Measurements from ENCODE around the gene GBE1. TPM values are rescaled to one million over a fixed set of nuclear protein-coding genes. Genes with fewer than 3 reads are reported as not detected.

Gene GBE1
- polyA plus RNA-seq, 1 donor (not counting 4 experiments of a cell fraction or from before 2014, with no cell fraction given): 30.2 TPM

DNA sequence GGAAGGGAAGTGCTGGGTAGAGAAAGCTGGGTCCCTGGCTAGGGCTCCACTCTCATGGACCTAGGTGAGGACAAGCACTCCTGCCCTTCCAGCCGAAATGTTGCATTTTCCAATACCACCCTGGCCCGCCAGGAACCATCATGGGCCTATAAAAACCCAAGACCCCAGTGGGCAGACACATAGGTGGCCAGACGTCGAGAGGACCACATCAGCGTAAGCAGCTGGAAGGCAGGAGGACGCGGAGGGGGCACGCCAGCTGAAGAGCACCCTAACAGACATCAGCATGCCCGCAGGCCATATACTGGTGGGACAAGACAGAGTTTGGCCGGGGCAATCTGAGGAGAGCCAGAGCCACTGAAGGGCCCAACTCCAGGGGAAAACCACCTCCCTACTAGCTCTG, 98.3 kb downstream of the GBE1 start:
- H3K79me2 ChIP-seq (ENCODE audit: control insufficient read depth, insufficient read depth, low read length): no peaks in the 10 kb centered on the region
- dilution Hi-C loops (cut with MboI; ENCODE audit: extremely low pct_ligation_motif_present, low sequenced_read_pairs): no loop called here

DNA sequence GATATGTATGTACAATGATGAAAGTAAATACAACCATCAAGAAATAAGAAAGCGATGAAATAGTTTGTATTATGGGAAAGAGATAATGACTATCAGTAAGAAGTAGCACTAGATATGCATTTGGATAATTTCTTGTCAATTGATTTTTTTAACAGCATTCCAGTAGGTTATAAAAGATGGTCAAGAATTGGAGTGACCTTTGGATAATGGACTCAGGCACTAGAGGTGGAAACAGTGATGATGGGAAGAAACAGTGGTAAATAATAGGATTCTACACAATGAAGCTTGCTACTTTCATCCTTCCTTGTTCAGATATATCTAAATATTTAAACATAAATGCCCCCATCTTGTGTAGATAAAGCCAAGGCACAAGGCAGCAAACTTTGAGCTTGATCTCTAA, 101.4 kb downstream of the GBE1 start:
- no peak for DNase-seq (ENCODE audit: low read depth, low spot score)
- Histone ChIP-seq H3K9ac (ENCODE audit: control insufficient read depth, extremely low read depth, insufficient read depth, low read length) (no peak overlapping the region), H3K9me3 (ENCODE audit: control insufficient read depth, low read depth, low read length) (no peaks in the 10 kb centered on the region), H2AFZ (ENCODE audit: control insufficient read depth, low read length) (no peak overlapping the region), H3K27me3 (ENCODE audit: control insufficient read depth, extremely low read depth, insufficient read depth, low read length) (no peaks in the 10 kb centered on the region), H3K4me3 (ENCODE audit: control insufficient read depth in 2 of 3, extremely low read depth in 1 of 3, insufficient read depth in 2 of 3, low read depth in 1 of 3, low read length in 3 of 3) (no peak overlapping the region), H3K4me2 (ENCODE audit: control insufficient read depth, extremely low read depth, insufficient read depth, low read depth, low read length) (no peak overlapping the region), H3K79me2 (ENCODE audit: control insufficient read depth, insufficient read depth, low read length) (no peaks in the 10 kb centered on the region), H3K36me3 (ENCODE audit: control insufficient read depth in 2 of 2, extremely low read depth in 1 of 2, insufficient read depth in 2 of 2, low read length in 2 of 2) (no peaks in the 10 kb centered on the region), H3K9me1 (ENCODE audit: control insufficient read depth, extremely low read depth, insufficient read depth, low read length) (no peaks in the 10 kb centered on the region), H4K20me1 (ENCODE audit: control insufficient read depth, extremely low read depth, insufficient read depth, low read length) (no peaks in the 10 kb centered on the region), H3K4me1 (ENCODE audit: control insufficient read depth, extremely low read depth, insufficient read depth, low read length) (no peaks in the 10 kb centered on the region), H3K27ac (ENCODE audit: control insufficient read depth, insufficient read depth, low read length) (no peak overlapping the region)
- dilution Hi-C loops (cut with MboI; ENCODE audit: extremely low pct_ligation_motif_present, low sequenced_read_pairs): no loop called here
- TF ChIP-seq, protein P1, sequence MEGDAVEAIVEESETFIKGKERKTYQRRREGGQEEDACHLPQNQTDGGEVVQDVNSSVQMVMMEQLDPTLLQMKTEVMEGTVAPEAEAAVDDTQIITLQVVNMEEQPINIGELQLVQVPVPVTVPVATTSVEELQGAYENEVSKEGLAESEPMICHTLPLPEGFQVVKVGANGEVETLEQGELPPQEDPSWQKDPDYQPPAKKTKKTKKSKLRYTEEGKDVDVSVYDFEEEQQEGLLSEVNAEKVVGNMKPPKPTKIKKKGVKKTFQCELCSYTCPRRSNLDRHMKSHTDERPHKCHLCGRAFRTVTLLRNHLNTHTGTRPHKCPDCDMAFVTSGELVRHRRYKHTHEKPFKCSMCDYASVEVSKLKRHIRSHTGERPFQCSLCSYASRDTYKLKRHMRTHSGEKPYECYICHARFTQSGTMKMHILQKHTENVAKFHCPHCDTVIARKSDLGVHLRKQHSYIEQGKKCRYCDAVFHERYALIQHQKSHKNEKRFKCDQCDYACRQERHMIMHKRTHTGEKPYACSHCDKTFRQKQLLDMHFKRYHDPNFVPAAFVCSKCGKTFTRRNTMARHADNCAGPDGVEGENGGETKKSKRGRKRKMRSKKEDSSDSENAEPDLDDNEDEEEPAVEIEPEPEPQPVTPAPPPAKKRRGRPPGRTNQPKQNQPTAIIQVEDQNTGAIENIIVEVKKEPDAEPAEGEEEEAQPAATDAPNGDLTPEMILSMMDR (optimal IDR thresholded peaks at IDR 0.05 in 1 of 3, IDR thresholded peaks at IDR 0.05 in 1 of 3, conservative IDR thresholded peaks at IDR 0.05 in 1 of 3; ENCODE audit: extremely low read depth in 1 of 3, insufficient read depth in 2 of 3, low read length in 3 of 3): no peak
- no peak for TF ChIP-seq EZH2 (IDR thresholded peaks at IDR 0.05; ENCODE audit: low read length)
- no peak for FAIRE-seq

More for the DNA sequence above, 98.3 kb downstream of the GBE1 start:
- no peak for TF ChIP-seq EZH2 (IDR thresholded peaks at IDR 0.05; ENCODE audit: low read length)
- TF ChIP-seq, protein P1 (optimal IDR thresholded peaks at IDR 0.05 in 1 of 3, IDR thresholded peaks at IDR 0.05 in 1 of 3, conservative IDR thresholded peaks at IDR 0.05 in 1 of 3; ENCODE audit: extremely low read depth in 1 of 3, insufficient read depth in 2 of 3, low read length in 3 of 3): no peak
- DNase-seq (ENCODE audit: low read depth, low spot score): no peak
- Histone ChIP-seq H3K4me1 (ENCODE audit: control insufficient read depth, extremely low read depth, insufficient read depth, low read length) (no peaks in the 10 kb centered on the region), H3K9me1 (ENCODE audit: control insufficient read depth, extremely low read depth, insufficient read depth, low read length) (no peaks in the 10 kb centered on the region), H4K20me1 (ENCODE audit: control insufficient read depth, extremely low read depth, insufficient read depth, low read length) (no peaks in the 10 kb centered on the region), H3K9ac (ENCODE audit: control insufficient read depth, extremely low read depth, insufficient read depth, low read length) (no peak overlapping the region), H3K4me3 (ENCODE audit: control insufficient read depth in 2 of 3, extremely low read depth in 1 of 3, insufficient read depth in 2 of 3, low read depth in 1 of 3, low read length in 3 of 3) (no peak overlapping the region), H3K27me3 (ENCODE audit: control insufficient read depth, extremely low read depth, insufficient read depth, low read length) (no peaks in the 10 kb centered on the region), H3K36me3 (ENCODE audit: control insufficient read depth in 2 of 2, extremely low read depth in 1 of 2, insufficient read depth in 2 of 2, low read length in 2 of 2) (no peaks in the 10 kb centered on the region), H3K9me3 (ENCODE audit: control insufficient read depth, low read depth, low read length) (no peaks in the 10 kb centered on the region), H2AFZ (ENCODE audit: control insufficient read depth, low read length) (no peak overlapping the region), H3K4me2 (ENCODE audit: control insufficient read depth, extremely low read depth, insufficient read depth, low read depth, low read length) (no peak overlapping the region), H3K27ac (ENCODE audit: control insufficient read depth, insufficient read depth, low read length) (no peak overlapping the region)
- no peak for FAIRE-seq

Data from keratinocyte (primary cell).